K562 (cell line): ENCODE measurements around the gene MTERF2. TPM values are rescaled to one million over a fixed set of nuclear protein-coding genes. Genes with fewer than 3 reads are reported as not detected.

ENCODE experiments used
- CCAR2 ChIP-seq: fragments of 200-400 bp; formaldehyde crosslinking; IDR thresholded peaks from 2 replicates; pipeline ENCODE4 v1.6.1; 2017; ENCODE audit warnings: mild to moderate bottlenecking, low read depth, low read length
- CHD1 ChIP-seq: fragments of 200-600 bp; sonication (generic); IDR thresholded peaks from one replicate; pipeline ENCODE4 v1.6.1; 2012; ENCODE audit warnings: mild to moderate bottlenecking, moderate library complexity, low read length, inconsistent platforms
- FOXK1 ChIP-seq: sonication (generic); formaldehyde crosslinking; IDR thresholded peaks from 2 replicates; pipeline ENCODE4 v1.8.0; 2022; ENCODE audit warnings: missing genetic modification reagents, mild to moderate bottlenecking, borderline replicate concordance
- MEF2D ChIP-seq: conservative IDR thresholded peaks from 2 replicates; pipeline ENCODE4 v1.6.1; 2016; ENCODE audit warnings: low read depth, missing genetic modification characterization, missing compliant biosample characterization
- MTA2 ChIP-seq: fragments of 450-650 bp; IDR thresholded peaks from 2 replicates; pipeline ENCODE4 v1.6.1; 2016; ENCODE audit warnings: low read depth
- NR2C2 ChIP-seq, 2 experiments: fragments of 200-800 bp in 1 of 2; sonication (Bioruptor generic) in 1 of 2; sonication (generic) in 1 of 2; formaldehyde crosslinking in 1 of 2; IDR thresholded peaks; 2 replicates each; pipeline versions ENCODE4 v1.6.1 to v1.8.0; 2016 to 2022; ENCODE audit warnings: mild to moderate bottlenecking in 1 of 2, missing compliant biosample characterization in 1 of 2, missing genetic modification characterization in 1 of 2, missing genetic modification reagents in 1 of 2
- PHF8 ChIP-seq: fragments of 200-600 bp; sonication (generic); IDR thresholded peaks from 2 replicates; pipeline ENCODE4 v1.6.1; 2012; ENCODE audit warnings: mixed run types, mild to moderate bottlenecking, inconsistent platforms, low read length, moderate library complexity, borderline replicate concordance
- TAF1 ChIP-seq: IDR thresholded peaks from 2 replicates; pipeline ENCODE4 v1.6.1; 2011; ENCODE audit warnings: mild to moderate bottlenecking, low read length, moderate library complexity; ENCODE audit not compliant: insufficient read depth, control insufficient read depth, severe bottlenecking; ENCODE audit errors: extremely low read depth
- TSC22D4 ChIP-seq: fragments of 450-650 bp; IDR thresholded peaks from 2 replicates; pipeline ENCODE4 v1.6.1; 2016; ENCODE audit warnings: missing genetic modification characterization, missing biosample characterization, control low read depth
- YY1 ChIP-seq, 3 experiments: IDR thresholded peaks; 2 replicates each; pipeline ENCODE4 v1.6.1; 2011; ENCODE audit warnings: low read length in 2 of 3, mild to moderate bottlenecking in 2 of 3, moderate library complexity in 2 of 3, borderline replicate concordance in 1 of 3, control low read depth in 1 of 3, low read depth in 1 of 3; ENCODE audit not compliant: insufficient read depth in 3 of 3, insufficient replicate concordance in 2 of 3, control insufficient read depth in 1 of 3, insufficient read length in 1 of 3; ENCODE audit errors: extremely low read depth in 1 of 3
- ZNF41 ChIP-seq: fragments of 250-450 bp; sonication (Bioruptor Pico); conservative IDR thresholded peaks from 2 replicates; pipeline ENCODE4 v1.4.0; 2020; ENCODE audit warnings: mild to moderate bottlenecking
- polyA plus RNA-seq, 8 experiments: library from polyadenylated mRNA; depleted of rRNA in 4 of 8; stranded (reverse) in 5 of 8; unstranded in 3 of 8; fragments of >200 nt; fragmentation: Nextera tagmentation in 2 of 8; fragmentation: Illumina TruSeq in 1 of 8; extraction: Ambion mirVana in 2 of 8; extraction: Trizol in 1 of 8; gene quantifications; 2 replicates each; pipeline versions ENCODE4 v1.2.1 to v1.2.3, GENCODE V29; 2011 to 2014; ENCODE audit warnings: inconsistent platforms in 1 of 8, missing spikeins in 1 of 8
- total RNA-seq, 7 experiments: library from RNA; depleted of rRNA in 6 of 7; stranded (reverse); fragments of >200 nt in 6 of 7; fragmentation: Illumina TruSeq in 2 of 7; extraction: Trizol in 2 of 7; gene quantifications; 2 replicates each; pipeline versions ENCODE4 v1.2.1 to v1.2.3, GENCODE V29; 2011 to 2021; ENCODE audit warnings: low replicate concordance in 1 of 7
- TF ChIP-seq, protein P1 (sequence below), 2 experiments: fragments of 450-650 bp; IDR thresholded peaks; 2 replicates each; pipeline ENCODE4 v1.6.1; 2018; ENCODE audit warnings: mild to moderate bottlenecking in 2 of 2, low read depth in 1 of 2; ENCODE audit not compliant: partially characterized antibody in 2 of 2
- TF ChIP-seq, protein P2 (sequence below), 2 experiments: fragments of 200-800 bp in 1 of 2; sonication (Bioruptor generic) in 1 of 2; sonication (generic) in 1 of 2; formaldehyde crosslinking in 1 of 2; IDR thresholded peaks in 1 of 2; conservative IDR thresholded peaks in 1 of 2; 2 replicates each; pipeline versions ENCODE4 v1.5.0 to v1.6.1; 2016 to 2020; ENCODE audit warnings: missing compliant biosample characterization in 1 of 2, missing genetic modification characterization in 1 of 2, missing genetic modification reagents in 1 of 2
- TF ChIP-seq, protein P3 (sequence below): sonication (generic); formaldehyde crosslinking; IDR thresholded peaks from 2 replicates; pipeline ENCODE4 v1.8.1; 2023; ENCODE audit warnings: missing genetic modification reagents, mild to moderate bottlenecking, borderline replicate concordance

MTERF2 gene
- total and polyA plus RNA-seq, 9 of the 15 experiments (the other 6 are each of a cell fraction or from before 2014, with no cell fraction given), result 10.0 to 63.2 (median 33.2) TPM

DNA sequence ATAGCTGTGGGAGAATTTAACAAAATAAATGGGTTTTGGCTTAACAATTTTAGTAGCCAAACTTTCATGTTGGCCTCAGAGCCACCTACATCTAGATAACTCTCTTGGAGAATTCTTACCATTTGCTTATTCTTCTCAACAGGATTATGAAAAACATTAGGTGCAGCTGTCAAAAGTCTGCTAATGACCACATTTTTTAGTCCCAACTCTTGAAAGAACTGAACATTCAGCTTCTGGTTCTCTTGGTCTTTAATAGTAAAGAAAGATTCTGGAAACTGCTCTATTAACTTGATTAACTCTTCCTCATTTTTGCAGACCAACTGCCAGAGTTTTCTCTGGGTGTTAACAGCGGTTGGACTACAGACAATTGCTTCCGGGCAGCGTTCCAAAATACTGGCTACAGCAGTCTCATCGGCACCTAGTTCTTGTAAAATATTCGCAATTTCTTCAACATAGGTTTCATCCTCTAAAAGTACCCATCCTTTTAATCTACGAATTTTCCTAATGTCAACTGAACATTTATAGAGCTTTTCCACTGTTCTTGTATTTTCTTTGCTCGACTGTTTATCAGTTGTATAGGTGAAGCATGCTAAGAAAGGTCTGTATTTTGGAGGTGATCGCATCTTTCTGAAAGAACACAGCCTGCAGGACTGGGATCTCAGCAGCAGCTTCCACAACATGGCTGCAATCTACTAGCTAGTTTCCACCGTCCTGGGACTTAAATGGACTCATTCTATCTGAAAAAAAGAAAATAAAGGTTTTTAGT is 8.7 kb downstream of the MTERF2 start (continued):
- TF ChIP-seq NR2C2 (CRISPR knock-in tag; IDR thresholded peaks at IDR 0.05), result no peak
- TF ChIP-seq NR2C2 (tag; IDR thresholded peaks at IDR 0.05), result peak; percentile 44; the same call in 1 of the 2 replicates
- TF ChIP-seq CHD1, result no peak
- TF ChIP-seq, protein P1, sequence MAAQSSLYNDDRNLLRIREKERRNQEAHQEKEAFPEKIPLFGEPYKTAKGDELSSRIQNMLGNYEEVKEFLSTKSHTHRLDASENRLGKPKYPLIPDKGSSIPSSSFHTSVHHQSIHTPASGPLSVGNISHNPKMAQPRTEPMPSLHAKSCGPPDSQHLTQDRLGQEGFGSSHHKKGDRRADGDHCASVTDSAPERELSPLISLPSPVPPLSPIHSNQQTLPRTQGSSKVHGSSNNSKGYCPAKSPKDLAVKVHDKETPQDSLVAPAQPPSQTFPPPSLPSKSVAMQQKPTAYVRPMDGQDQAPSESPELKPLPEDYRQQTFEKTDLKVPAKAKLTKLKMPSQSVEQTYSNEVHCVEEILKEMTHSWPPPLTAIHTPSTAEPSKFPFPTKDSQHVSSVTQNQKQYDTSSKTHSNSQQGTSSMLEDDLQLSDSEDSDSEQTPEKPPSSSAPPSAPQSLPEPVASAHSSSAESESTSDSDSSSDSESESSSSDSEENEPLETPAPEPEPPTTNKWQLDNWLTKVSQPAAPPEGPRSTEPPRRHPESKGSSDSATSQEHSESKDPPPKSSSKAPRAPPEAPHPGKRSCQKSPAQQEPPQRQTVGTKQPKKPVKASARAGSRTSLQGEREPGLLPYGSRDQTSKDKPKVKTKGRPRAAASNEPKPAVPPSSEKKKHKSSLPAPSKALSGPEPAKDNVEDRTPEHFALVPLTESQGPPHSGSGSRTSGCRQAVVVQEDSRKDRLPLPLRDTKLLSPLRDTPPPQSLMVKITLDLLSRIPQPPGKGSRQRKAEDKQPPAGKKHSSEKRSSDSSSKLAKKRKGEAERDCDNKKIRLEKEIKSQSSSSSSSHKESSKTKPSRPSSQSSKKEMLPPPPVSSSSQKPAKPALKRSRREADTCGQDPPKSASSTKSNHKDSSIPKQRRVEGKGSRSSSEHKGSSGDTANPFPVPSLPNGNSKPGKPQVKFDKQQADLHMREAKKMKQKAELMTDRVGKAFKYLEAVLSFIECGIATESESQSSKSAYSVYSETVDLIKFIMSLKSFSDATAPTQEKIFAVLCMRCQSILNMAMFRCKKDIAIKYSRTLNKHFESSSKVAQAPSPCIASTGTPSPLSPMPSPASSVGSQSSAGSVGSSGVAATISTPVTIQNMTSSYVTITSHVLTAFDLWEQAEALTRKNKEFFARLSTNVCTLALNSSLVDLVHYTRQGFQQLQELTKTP (IDR thresholded peaks at IDR 0.05; ENCODE audit: low read depth in 1 of 2, partially characterized antibody in 2 of 2), result no peak
- no peak for TF ChIP-seq PHF8
- no peak for TF ChIP-seq CCAR2
- TF ChIP-seq, protein P2, sequence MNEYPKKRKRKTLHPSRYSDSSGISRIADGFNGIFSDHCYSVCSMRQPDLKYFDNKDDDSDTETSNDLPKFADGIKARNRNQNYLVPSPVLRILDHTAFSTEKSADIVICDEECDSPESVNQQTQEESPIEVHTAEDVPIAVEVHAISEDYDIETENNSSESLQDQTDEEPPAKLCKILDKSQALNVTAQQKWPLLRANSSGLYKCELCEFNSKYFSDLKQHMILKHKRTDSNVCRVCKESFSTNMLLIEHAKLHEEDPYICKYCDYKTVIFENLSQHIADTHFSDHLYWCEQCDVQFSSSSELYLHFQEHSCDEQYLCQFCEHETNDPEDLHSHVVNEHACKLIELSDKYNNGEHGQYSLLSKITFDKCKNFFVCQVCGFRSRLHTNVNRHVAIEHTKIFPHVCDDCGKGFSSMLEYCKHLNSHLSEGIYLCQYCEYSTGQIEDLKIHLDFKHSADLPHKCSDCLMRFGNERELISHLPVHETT (CRISPR knock-in tag; conservative IDR thresholded peaks at IDR 0.05 in 1 of 2, IDR thresholded peaks at IDR 0.05 in 1 of 2), result 0 out of 4 replicates have a peak, but pooled peaks of 1 of the 2 experiments have one; percentile 28
- no peak for TF ChIP-seq MTA2
- TF ChIP-seq TSC22D4 (tag), result no peak
- peak in 1 of 3 experiments; percentile 32 for TF ChIP-seq YY1 (IDR thresholded peaks at IDR 0.05; ENCODE audit: borderline replicate concordance in 1 of 3, control insufficient read depth in 1 of 3, extremely low read depth in 1 of 3, insufficient read depth in 3 of 3, insufficient read length in 1 of 3, insufficient replicate concordance in 2 of 3, low read depth in 1 of 3, low read length in 2 of 3)
- TF ChIP-seq, protein P3, sequence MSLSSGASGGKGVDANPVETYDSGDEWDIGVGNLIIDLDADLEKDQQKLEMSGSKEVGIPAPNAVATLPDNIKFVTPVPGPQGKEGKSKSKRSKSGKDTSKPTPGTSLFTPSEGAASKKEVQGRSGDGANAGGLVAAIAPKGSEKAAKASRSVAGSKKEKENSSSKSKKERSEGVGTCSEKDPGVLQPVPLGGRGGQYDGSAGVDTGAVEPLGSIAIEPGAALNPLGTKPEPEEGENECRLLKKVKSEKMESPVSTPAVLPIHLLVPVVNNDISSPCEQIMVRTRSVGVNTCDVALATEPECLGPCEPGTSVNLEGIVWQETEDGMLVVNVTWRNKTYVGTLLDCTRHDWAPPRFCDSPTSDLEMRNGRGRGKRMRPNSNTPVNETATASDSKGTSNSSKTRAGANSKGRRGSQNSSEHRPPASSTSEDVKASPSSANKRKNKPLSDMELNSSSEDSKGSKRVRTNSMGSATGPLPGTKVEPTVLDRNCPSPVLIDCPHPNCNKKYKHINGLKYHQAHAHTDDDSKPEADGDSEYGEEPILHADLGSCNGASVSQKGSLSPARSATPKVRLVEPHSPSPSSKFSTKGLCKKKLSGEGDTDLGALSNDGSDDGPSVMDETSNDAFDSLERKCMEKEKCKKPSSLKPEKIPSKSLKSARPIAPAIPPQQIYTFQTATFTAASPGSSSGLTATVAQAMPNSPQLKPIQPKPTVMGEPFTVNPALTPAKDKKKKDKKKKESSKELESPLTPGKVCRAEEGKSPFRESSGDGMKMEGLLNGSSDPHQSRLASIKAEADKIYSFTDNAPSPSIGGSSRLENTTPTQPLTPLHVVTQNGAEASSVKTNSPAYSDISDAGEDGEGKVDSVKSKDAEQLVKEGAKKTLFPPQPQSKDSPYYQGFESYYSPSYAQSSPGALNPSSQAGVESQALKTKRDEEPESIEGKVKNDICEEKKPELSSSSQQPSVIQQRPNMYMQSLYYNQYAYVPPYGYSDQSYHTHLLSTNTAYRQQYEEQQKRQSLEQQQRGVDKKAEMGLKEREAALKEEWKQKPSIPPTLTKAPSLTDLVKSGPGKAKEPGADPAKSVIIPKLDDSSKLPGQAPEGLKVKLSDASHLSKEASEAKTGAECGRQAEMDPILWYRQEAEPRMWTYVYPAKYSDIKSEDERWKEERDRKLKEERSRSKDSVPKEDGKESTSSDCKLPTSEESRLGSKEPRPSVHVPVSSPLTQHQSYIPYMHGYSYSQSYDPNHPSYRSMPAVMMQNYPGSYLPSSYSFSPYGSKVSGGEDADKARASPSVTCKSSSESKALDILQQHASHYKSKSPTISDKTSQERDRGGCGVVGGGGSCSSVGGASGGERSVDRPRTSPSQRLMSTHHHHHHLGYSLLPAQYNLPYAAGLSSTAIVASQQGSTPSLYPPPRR (CRISPR knock-in tag), result no peak
- no peak for TF ChIP-seq ZNF41 (CRISPR knock-in tag)
- TF ChIP-seq TAF1, result no peak
- TF ChIP-seq FOXK1 (CRISPR knock-in tag), result no peak
- no peak for TF ChIP-seq MEF2D
